Hypothalamus (tissue), 51 donors: ENCODE measurements around the gene DDC.

Experiments used
- DNase-seq, 51 donors: peaks; one replicate each; lab custom pipeline; 2025; lab: John Stamatoyannopoulos, UW

DDC gene

GRCh38 chr7:50564640-50565558, at the start of gene DDC:
Gene DDC, minus strand, starts transcription at chr7:50565405. Its CDS starts 21,320 bp downstream, at chr7:50544085.
- no peak for DNase-seq

GRCh38 chr7:50613473-50613872, 48.3 kb upstream of the DDC start:
- no peak for DNase-seq

GRCh38 chr7:50612704-50613103, 47.5 kb upstream of the DDC start:
- DNase-seq, result no peak

- peak in 1 of 51 donors; percentile 32 for DNase-seq
Measured at GRCh38 chr7:50610521-50611277, 45.5 kb upstream of the DDC start.

GRCh38 chr7:50608196-50608906, 43.1 kb upstream of the DDC start:
- DNase-seq, result no peak

- DNase-seq, result no peak
Measured at GRCh38 chr7:50607524-50608125, 42.4 kb upstream of the DDC start.

- no peak for DNase-seq
Measured at GRCh38 chr7:50605059-50605458, 39.9 kb upstream of the DDC start.

GRCh38 chr7:50603287-50603686, 38.1 kb upstream of the DDC start:
- no peak for DNase-seq

GRCh38 chr7:50599385-50599784, 34.2 kb upstream of the DDC start:
- peak in 2 of 51 donors; percentile 17 to 35 for DNase-seq

GRCh38 chr7:50598460-50599343, 33.5 kb upstream of the DDC start:
- DNase-seq, result no peak

- DNase-seq, result no peak
Measured at GRCh38 chr7:50596484-50596883, 31.3 kb upstream of the DDC start.

GRCh38 chr7:50595491-50596102, 30.4 kb upstream of the DDC start:
- peak in 30 of 51 donors; percentile 4 to 68 (median 24) for DNase-seq

- no peak for DNase-seq
Measured at GRCh38 chr7:50594734-50595485, 29.7 kb upstream of the DDC start.

GRCh38 chr7:50594136-50594535, 28.9 kb upstream of the DDC start:
- DNase-seq, result no peak

- no peak for DNase-seq
Measured at GRCh38 chr7:50592940-50593339, 27.7 kb upstream of the DDC start.

- DNase-seq, result peak in 1 of 51 donors; percentile 12
Measured at GRCh38 chr7:50591480-50592438, 26.6 kb upstream of the DDC start.

GRCh38 chr7:50591098-50591479, 25.9 kb upstream of the DDC start:
- DNase-seq, result no peak
